Osteocyte (in vitro differentiated cells): Measurements from ENCODE around the gene RBM33. TPM values are rescaled to one million over a fixed set of nuclear protein-coding genes. Genes with fewer than 3 reads are reported as not detected.

Source experiments
- DNase-seq: peaks from one replicate; pipeline ENCODE4 v3.0.0; 2021; ENCODE audit warnings: mixed read lengths; ENCODE audit not compliant: unreplicated experiment; ENCODE audit errors: extremely low spot score
- H3K27ac Mint-ChIP-seq: one replicate; pipeline ENCODE4 v1.8.0; 2021; ENCODE audit warnings: mild to moderate bottlenecking, mixed read lengths; ENCODE audit not compliant: unreplicated experiment
- H3K27me3 Mint-ChIP-seq: one replicate; pipeline ENCODE4 v1.8.0; 2021; ENCODE audit warnings: mixed read lengths; ENCODE audit not compliant: unreplicated experiment
- H3K36me3 Mint-ChIP-seq: one replicate; pipeline ENCODE4 v1.8.0; 2021; ENCODE audit warnings: mixed read lengths; ENCODE audit not compliant: unreplicated experiment
- H3K4me1 Mint-ChIP-seq: one replicate; pipeline ENCODE4 v1.8.0; 2021; ENCODE audit warnings: mixed read lengths; ENCODE audit not compliant: unreplicated experiment
- H3K4me3 Mint-ChIP-seq: one replicate; pipeline ENCODE4 v1.8.0; 2021; ENCODE audit warnings: mild to moderate bottlenecking, moderate library complexity, mixed read lengths; ENCODE audit not compliant: unreplicated experiment
- H3K9me3 Mint-ChIP-seq: one replicate; pipeline ENCODE4 v1.8.0; 2021; ENCODE audit warnings: mixed read lengths; ENCODE audit not compliant: unreplicated experiment
- CTCF ChIP-seq: fragments of 200-600 bp; sonication (generic); IDR thresholded peaks from 2 replicates; pipeline ENCODE4 v1.5.0; 2021; ENCODE audit warnings: antibody characterized with exemption, mild to moderate bottlenecking, moderate library complexity
- long read RNA-seq: library from polyadenylated mRNA; unstranded; transcript quantifications from one replicate; pipeline ENCODE4 v2.0.0, GENCODE V29; 2021
- total RNA-seq: library from RNA; stranded (reverse); gene quantifications from 2 replicates; pipeline ENCODE4 v1.2.1, GENCODE V29; 2021

The RBM33 gene, protein sequence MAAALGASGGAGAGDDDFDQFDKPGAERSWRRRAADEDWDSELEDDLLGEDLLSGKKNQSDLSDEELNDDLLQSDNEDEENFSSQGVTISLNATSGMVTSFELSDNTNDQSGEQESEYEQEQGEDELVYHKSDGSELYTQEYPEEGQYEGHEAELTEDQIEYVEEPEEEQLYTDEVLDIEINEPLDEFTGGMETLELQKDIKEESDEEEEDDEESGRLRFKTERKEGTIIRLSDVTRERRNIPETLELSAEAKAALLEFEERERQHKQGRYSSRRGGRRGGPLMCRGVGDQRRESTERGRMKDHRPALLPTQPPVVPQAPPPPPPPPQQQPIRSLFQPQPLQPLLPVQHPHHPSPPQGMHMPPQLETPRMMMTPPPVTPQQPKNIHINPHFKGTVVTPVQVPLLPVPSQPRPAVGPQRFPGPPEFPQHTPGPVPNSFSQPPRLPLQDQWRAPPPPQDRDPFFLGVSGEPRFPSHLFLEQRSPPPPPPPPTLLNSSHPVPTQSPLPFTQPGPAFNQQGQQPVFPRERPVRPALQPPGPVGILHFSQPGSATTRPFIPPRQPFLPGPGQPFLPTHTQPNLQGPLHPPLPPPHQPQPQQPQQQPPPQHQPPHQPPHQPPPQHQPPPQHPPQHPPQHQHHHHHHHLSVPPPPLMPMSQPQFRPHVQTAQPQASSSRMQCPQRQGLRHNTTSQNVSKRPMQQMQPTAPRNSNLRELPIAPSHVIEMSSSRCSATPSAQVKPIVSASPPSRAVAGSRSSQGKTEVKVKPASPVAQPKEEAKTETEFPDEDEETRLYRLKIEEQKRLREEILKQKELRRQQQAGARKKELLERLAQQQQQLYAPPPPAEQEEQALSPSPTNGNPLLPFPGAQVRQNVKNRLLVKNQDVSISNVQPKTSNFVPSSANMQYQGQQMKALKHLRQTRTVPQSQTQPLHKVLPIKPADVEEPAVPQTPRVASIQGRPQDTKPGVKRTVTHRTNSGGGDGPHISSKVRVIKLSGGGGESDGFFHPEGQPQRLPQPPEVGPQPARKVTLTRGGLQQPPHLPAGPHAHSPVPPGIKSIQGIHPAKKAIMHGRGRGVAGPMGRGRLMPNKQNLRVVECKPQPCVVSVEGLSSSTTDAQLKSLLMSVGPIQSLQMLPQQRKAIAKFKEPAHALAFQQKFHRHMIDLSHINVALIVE
- total RNA-seq: 52.4 and 57.3 TPM in 2 replicates
- long read RNA-seq, partial matches to known transcripts: 4 of 23 reads
- long read RNA-seq, other reads (novel, unspliced or antisense): 16 of 23 reads

DNA sequence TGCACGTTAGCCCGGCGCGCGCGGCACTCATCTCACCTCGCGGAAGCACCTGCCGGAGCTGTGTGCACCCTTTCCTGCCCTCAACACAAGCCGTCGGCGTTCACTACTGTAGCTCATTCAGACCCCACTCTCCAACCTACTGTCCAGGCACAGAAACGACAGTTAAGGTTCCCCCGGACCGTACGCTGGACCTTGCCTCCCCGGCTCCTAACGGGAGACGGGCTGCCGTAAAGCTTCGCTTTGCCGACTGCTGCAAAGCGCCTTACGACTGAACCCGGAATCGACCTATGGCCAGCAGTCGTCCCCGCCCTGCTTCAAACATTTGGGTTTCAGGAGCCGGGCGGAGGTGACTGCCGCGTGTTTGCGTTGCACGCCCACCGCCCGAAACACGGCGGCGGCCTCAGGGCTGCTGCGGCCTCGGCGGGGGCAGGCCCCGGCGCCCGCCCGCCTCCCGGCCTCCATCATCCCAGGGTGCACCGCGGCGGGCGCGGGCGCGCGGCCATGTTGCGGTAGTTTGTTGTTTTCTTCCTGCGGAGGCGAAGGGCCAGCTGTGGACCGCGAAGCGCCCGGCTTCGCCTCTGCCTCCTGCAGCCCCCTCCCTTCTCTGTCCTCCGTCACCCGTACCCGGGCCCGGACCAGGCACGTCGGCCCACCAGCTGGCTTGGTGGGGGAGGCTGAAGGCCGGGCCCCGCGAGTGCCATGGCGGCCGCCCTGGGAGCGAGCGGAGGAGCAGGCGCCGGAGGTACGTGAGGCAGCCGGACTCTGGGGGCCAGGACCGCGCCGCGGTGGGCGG, at the start of gene RBM33:
TSS of gene RBM33 (plus strand) at position 484 of the 793 bp plus-strand sequence. CDS start at position 700, 216 bp downstream.
- DNase-seq: peak; percentile 90
- Mint-ChIP-seq H3K36me3 (peaks cover 54% of the 10 kb centered on the region), H3K9me3 (peaks cover 35% of the 10 kb centered on the region), H3K27me3 (no peaks in the 10 kb centered on the region), H3K4me3 (peak within 1 kb of the TSS; percentile 94), H3K27ac (peak within 1 kb of the TSS; percentile 95), H3K4me1 (peaks cover 27% of the 10 kb centered on the region)
- no peak for TF ChIP-seq CTCF

- Mint-ChIP-seq H3K4me1 (peaks cover 2% of the 10 kb centered on the region), H3K9me3 (no peaks in the 10 kb centered on the region), H3K4me3 (no peak overlapping the region), H3K27me3 (peaks cover 17% of the 10 kb centered on the region), H3K36me3 (no peaks in the 10 kb centered on the region), H3K27ac (no peak overlapping the region)
- no peak for TF ChIP-seq CTCF
- DNase-seq: no peak
These were observed 49.5 kb upstream of the RBM33 start for GRCh38 chr7:155594961-155595366.

GRCh38 chr7:155597753-155598140, 46.7 kb upstream of the RBM33 start:
- no peak for DNase-seq

DNA sequence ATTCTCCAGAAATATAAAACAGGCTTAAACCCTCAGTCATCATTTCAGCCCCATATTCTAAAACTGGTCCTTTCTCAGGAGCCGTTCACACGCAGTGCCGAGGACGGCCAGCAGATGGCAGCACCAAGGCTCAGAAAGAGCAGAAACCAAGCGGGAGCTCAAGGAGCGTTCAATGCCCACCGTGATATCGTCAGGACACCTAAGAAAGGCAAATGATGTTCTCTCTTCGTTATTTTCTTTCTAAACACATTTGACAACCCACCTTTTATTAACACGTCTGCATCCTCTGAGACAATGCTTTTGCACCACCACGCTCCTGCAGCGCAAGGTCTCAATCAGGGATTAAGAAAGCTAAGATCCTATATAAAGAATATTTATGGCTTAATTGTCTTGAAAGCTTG, 45.7 kb upstream of the RBM33 start:
- no peaks in the 10 kb centered on the region for H3K36me3 Mint-ChIP-seq
- peak; percentile 98 for TF ChIP-seq CTCF
- peaks cover 2% of the 10 kb centered on the region for H3K4me1 Mint-ChIP-seq
- H3K27me3 Mint-ChIP-seq: peaks cover 42% of the 10 kb centered on the region
- no peak overlapping the region for H3K27ac Mint-ChIP-seq
- peak; percentile 94 for DNase-seq
- H3K4me3 Mint-ChIP-seq: no peak overlapping the region
- no peaks in the 10 kb centered on the region for H3K9me3 Mint-ChIP-seq

More at GRCh38 chr7:155597753-155598140, 46.7 kb upstream of the RBM33 start:
- Mint-ChIP-seq H3K4me1 (peaks cover 2% of the 10 kb centered on the region), H3K27ac (no peak overlapping the region), H3K4me3 (no peak overlapping the region), H3K36me3 (no peaks in the 10 kb centered on the region), H3K9me3 (no peaks in the 10 kb centered on the region), H3K27me3 (peaks cover 35% of the 10 kb centered on the region)
- no peak for TF ChIP-seq CTCF
